Activated T-helper 17 cell treated with anti-CD3 and anti-CD28 coated beads, Interleukin-2, amount 50 U/mL, for 72 hours (primary cell): ENCODE data around the gene PDE4D. TPM values are rescaled to one million over a fixed set of nuclear protein-coding genes. Genes with fewer than 3 reads are reported as not detected.

ENCODE experiments used
- ATAC-seq: fragments of 150-1000 bp; cut with Tn5 transposase; replicated peaks from 2 replicates; pipeline ENCODE4 v1.10.0; 2021; ENCODE audit warnings: mild to moderate bottlenecking, moderate library complexity
- H3K27ac Mint-ChIP-seq: one replicate; pipeline ENCODE4 v1.8.0; 2022; ENCODE audit warnings: mixed read lengths
- H3K27me3 Mint-ChIP-seq: one replicate; pipeline ENCODE4 v1.8.0; 2022; ENCODE audit warnings: mixed read lengths
- H3K36me3 Mint-ChIP-seq: one replicate; pipeline ENCODE4 v1.8.0; 2022; ENCODE audit warnings: low read depth, mild to moderate bottlenecking, mixed read lengths
- H3K4me1 Mint-ChIP-seq: one replicate; pipeline ENCODE4 v1.8.0; 2022; ENCODE audit warnings: mixed read lengths
- H3K4me3 Mint-ChIP-seq: one replicate; pipeline ENCODE4 v1.8.0; 2022; ENCODE audit warnings: mild to moderate bottlenecking, mixed read lengths
- H3K9me3 Mint-ChIP-seq: one replicate; pipeline ENCODE4 v1.8.0; 2022; ENCODE audit warnings: mixed read lengths
- total RNA-seq, 2 donors: library from RNA; stranded (reverse); gene quantifications; one replicate each; pipeline ENCODE4 v1.2.3, GENCODE V29; 2022

PDE4D gene
- total RNA-seq, 2 donors from 2014 or later, result 68.9 to 125 TPM

DNA sequence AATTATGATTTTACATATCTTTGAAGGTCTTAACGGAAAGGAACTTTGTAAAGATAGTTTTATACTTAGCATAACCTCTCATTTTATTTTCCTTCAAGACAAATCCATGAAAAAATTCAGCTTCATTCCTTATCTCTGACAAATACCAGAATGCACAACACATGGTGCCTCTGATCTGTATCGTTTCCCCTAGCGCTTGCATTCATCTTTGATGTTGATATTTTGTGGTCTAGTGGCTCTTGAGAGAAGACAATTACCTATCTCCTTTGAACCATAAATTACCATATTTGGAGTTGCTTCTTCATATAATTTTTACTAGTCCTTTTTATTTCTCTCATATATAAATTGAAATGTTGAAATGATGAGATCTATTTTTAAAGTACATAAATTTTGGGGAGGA lies 551.3 kb downstream of the PDE4D start:
- no peak for ATAC-seq
- Mint-ChIP-seq H3K4me1 (no peaks in the 10 kb centered on the region), H3K27ac (no peak overlapping the region), H3K27me3 (peaks cover 24% of the 10 kb centered on the region), H3K9me3 (no peaks in the 10 kb centered on the region), H3K4me3 (no peak overlapping the region), H3K36me3 (no peaks in the 10 kb centered on the region)

DNA sequence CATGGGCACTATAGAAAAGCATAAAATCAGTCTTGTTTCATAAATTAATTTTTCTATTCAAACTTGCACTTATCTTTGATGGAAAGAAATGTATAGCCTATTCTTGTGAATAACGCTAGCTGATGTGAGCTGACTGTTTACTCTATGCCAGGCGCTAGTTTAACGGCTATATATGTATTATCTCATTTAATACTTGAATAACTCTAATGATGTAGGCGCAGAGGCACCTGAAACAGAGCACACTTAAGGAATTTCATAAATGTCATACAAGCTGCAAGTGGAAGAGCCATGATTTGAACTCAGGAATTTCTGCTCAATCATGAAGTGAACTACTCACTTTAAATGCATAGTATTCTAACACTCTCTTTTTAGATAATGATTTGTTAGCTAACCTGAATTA lies 551.8 kb downstream of the PDE4D start:
- H3K36me3 Mint-ChIP-seq, result no peaks in the 10 kb centered on the region
- H3K4me3 Mint-ChIP-seq, result no peak overlapping the region
- no peaks in the 10 kb centered on the region for H3K4me1 Mint-ChIP-seq
- no peak for ATAC-seq
- H3K27ac Mint-ChIP-seq, result no peak overlapping the region
- H3K27me3 Mint-ChIP-seq, result peaks cover 24% of the 10 kb centered on the region
- no peaks in the 10 kb centered on the region for H3K9me3 Mint-ChIP-seq

DNA sequence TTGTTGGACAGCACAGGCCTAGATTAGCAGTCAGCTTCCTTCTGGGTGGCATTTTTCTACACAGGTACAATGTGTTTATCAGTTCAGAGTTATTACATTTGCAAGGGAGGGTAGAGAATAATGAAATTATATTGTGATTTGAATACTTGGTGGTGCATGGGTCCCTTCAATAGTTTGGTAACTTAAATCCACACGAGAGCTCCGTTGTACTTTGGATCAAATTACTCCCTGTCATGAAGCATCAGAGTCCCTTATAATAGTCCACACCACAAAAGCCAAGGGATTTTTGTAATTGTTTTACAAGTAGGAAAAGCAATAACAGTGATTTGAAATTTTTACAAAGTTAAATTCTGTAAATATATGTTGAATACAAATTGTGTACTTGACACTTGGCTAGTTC lies 552.4 kb downstream of the PDE4D start:
- ATAC-seq, result no peak
- Mint-ChIP-seq H3K36me3 (no peaks in the 10 kb centered on the region), H3K27me3 (peaks cover 21% of the 10 kb centered on the region), H3K4me1 (no peaks in the 10 kb centered on the region), H3K4me3 (no peak overlapping the region), H3K27ac (no peak overlapping the region), H3K9me3 (no peaks in the 10 kb centered on the region)

DNA sequence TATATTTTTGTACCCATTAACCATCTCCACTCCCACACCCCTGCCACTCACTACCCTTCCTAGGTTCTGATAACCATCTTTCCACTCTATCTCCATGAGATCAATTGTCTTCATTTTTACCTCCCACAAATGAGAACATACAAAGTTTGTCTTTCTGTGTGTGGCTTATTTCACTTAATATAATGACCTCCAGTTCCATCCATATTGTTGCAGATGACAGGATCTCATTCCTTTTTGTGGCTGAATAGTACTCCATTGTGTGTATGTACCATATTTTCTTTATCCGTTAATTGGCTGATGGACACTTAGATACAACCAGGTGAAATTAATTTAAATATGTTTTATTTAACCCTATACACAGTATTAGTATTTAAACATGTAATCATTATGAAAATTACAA lies 552.9 kb downstream of the PDE4D start:
- no peaks in the 10 kb centered on the region for H3K4me1 Mint-ChIP-seq
- no peak overlapping the region for H3K4me3 Mint-ChIP-seq
- no peak for ATAC-seq
- no peaks in the 10 kb centered on the region for H3K36me3 Mint-ChIP-seq
- H3K27me3 Mint-ChIP-seq, result peaks cover 21% of the 10 kb centered on the region
- no peak overlapping the region for H3K27ac Mint-ChIP-seq
- no peaks in the 10 kb centered on the region for H3K9me3 Mint-ChIP-seq

DNA sequence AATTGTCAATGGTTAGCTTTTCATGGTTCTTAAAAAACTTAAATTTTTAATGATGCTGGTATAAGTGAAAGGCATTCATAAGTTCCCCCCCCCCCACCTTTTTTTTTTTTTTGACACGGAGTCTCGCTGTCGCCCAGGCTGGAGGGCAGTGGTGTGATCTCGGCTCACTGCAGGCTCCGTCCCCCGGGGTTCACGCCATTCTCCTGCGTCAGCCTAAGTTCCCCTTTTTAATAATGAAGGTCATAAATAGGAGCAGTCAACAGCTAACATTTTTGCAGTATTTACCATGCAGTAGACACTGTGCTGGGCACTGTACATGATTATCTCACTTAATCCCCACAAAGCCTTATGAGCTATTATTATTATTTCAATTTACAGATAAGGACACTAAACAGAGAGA lies 556.3 kb downstream of the PDE4D start:
- no peak for ATAC-seq
- no peaks in the 10 kb centered on the region for H3K4me1 Mint-ChIP-seq
- H3K27ac Mint-ChIP-seq, result no peak overlapping the region
- H3K4me3 Mint-ChIP-seq, result no peak overlapping the region
- H3K36me3 Mint-ChIP-seq, result no peaks in the 10 kb centered on the region
- H3K27me3 Mint-ChIP-seq, result peaks cover 12% of the 10 kb centered on the region
- no peaks in the 10 kb centered on the region for H3K9me3 Mint-ChIP-seq

DNA sequence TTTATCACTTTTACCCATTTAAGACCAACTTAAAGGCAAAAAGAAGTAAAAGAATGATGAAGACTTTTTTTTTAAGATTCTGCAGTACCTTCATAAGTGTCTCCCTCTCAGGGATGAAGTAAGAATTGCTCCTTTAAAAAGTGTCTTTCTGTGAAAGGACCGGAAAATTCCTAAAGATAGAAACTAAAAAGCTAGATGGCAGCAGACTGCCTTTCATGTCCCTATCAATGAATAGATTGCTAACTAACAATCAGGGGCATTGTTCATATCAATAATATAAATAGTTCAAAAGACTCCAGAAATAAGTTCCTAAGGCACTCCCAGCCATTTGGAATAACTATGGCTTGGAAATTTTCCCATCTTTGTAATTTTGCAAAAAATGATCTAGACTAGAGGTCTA lies 558.0 kb downstream of the PDE4D start:
- Mint-ChIP-seq H3K4me1 (no peaks in the 10 kb centered on the region), H3K4me3 (no peak overlapping the region), H3K27ac (no peak overlapping the region), H3K9me3 (no peaks in the 10 kb centered on the region), H3K27me3 (peaks cover 12% of the 10 kb centered on the region), H3K36me3 (no peaks in the 10 kb centered on the region)
- no peak for ATAC-seq

DNA sequence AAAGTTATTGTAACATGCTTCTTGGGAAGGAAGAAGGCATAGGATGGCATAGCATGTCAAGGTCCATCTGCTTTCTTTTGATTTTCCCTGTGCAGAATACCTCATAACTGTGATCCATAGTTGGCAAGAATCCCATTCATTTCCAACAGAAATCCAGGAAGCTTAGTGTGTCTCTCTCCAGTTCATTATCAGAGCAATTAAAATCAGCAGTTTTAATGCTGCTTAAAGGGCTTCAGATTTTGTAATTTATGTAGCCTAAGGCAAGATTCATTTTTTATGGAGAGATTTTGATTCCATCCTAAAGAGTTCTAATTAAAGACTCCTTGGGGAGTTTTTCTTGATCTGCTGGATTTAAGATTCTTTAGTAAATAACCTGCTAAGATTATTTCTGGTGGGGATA lies 560.1 kb downstream of the PDE4D start:
- no peak overlapping the region for H3K27ac Mint-ChIP-seq
- H3K9me3 Mint-ChIP-seq, result no peaks in the 10 kb centered on the region
- no peak overlapping the region for H3K4me3 Mint-ChIP-seq
- H3K27me3 Mint-ChIP-seq, result peaks cover 8% of the 10 kb centered on the region
- no peak for ATAC-seq
- H3K36me3 Mint-ChIP-seq, result no peaks in the 10 kb centered on the region
- no peaks in the 10 kb centered on the region for H3K4me1 Mint-ChIP-seq

DNA sequence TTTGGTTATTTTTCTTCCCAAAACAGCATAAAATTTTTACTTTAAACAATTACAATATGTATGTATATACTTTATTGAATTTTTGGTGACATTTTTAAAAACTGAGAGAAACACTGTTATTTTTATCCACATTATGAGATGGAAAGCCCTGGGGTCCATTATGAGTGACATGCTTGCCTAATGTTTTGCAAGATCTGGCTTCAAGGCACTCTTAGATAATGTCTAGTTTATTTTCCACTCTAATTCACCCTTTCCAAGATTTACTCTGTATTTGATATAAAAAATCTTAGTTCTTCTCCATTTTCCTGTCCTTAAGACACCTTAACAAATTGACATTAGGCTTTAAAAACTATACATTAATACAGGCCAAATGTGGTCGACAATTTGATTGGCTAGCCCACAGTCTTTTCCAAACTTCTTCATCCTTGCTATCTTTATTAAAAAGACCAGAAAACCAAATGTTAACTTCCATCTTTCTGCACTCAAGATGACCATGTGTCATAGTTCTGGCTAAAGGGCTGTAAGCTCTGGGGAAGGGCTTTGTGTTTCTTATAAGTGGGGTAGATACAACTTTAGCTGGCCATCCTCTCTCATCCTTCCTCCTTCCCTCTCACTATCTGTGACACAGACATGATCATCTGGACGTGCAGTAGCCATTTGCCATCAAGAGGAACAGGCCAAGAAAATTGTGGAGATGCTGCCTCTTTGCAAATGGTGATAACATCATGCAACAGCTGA lies 561.1 kb downstream of the PDE4D start:
- peaks cover 3% of the 10 kb centered on the region for H3K27me3 Mint-ChIP-seq
- ATAC-seq, result no peak
- no peak overlapping the region for H3K4me3 Mint-ChIP-seq

DNA sequence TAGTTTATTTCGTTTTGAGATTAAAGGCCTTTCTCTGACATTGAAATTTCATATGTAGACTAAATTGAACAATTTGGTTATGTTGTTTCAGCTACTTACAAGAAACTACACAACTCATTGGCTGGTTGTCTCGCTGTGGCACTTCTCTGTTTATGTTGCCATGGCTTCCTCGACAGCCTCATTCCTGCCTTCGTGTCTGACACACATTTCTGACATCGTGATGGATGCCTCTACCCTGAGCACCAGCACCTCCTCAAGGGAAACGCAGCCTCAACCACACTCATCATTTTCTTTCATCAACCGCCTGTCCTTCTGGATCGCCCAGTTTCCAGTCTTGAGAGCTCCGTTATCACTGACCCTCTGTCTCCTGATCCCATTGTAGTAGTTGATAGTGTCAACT lies 562.8 kb downstream of the PDE4D start:
- Mint-ChIP-seq H3K27ac (no peak overlapping the region), H3K4me3 (no peak overlapping the region), H3K9me3 (no peaks in the 10 kb centered on the region), H3K36me3 (no peaks in the 10 kb centered on the region), H3K27me3 (peaks cover 3% of the 10 kb centered on the region), H3K4me1 (no peaks in the 10 kb centered on the region)
- ATAC-seq, result no peak

More for the DNA sequence above, 561.1 kb downstream of the PDE4D start:
- no peaks in the 10 kb centered on the region for H3K9me3 Mint-ChIP-seq
- H3K36me3 Mint-ChIP-seq, result no peaks in the 10 kb centered on the region
- H3K4me1 Mint-ChIP-seq, result no peaks in the 10 kb centered on the region
- no peak overlapping the region for H3K27ac Mint-ChIP-seq

DNA sequence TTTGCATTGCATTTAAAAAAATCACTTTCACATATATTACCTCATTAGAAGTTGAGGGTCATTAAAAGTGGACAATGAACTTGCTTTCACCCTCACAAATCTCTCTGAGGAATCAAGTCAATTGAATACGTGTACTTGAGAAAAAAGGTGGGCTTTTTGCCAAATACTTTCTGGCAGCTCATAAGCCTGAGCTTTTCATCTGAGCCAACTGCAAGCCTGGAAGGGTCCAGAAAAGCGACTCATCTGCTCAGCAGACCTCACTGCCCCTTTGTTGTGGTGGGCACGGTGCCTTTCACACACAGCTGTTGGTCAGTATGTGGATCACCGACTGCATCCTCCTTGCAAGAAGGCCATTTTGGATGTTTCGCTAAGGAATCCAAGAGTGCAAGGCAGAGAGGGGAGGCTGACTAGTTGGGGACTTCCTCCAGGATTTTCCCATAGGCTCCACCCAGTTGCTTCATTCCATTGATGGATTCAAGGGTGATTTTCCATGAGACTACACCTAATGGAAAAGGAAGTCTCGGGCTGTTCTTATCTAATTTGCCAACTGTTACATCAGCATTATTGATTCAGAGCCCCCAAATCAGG lies 564.7 kb downstream of the PDE4D start:
- Mint-ChIP-seq H3K4me1 (no peaks in the 10 kb centered on the region), H3K9me3 (no peaks in the 10 kb centered on the region), H3K4me3 (no peak overlapping the region), H3K27me3 (peaks cover 3% of the 10 kb centered on the region), H3K36me3 (no peaks in the 10 kb centered on the region), H3K27ac (no peak overlapping the region)
- no peak for ATAC-seq

DNA sequence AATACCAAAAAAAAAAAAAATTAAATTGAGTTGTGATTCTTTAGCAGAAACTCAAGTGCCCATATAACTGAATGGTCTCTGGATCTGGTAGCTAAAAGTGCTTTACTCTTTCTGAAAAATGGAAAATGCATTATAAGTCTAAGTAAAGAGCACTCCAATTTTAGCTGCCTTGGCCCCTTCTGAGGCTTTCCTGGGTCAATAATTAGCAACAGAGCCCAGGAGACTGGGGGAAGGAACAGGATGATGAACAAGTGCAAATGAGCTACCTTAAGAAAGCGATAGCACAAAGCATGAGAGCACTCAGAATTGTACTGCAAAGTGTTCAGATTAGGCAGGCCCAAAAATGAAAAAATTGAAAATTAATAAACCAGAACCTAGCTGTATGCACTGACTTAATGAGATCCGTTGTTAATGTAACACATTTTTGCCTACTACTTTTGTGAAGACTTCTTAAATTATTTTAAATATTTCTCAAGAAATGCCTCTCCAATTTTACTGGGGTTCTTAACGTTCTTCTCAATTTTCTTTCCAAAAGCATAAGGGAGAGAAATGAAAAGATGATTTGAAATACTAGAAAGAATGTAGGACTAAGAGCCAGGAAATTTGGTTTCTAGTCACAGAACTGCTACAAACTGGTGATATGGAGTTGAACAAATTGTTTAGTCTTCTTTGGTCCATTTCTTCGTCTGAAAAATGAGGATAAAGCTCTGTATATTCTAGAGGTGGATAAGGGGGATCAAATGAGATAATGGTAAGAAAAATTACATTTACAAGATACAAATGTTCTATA lies 566.1 kb downstream of the PDE4D start:
- ATAC-seq, result no peak
- no peaks in the 10 kb centered on the region for H3K9me3 Mint-ChIP-seq
- no peaks in the 10 kb centered on the region for H3K36me3 Mint-ChIP-seq
- H3K27ac Mint-ChIP-seq, result no peak overlapping the region
- H3K4me1 Mint-ChIP-seq, result no peaks in the 10 kb centered on the region
- no peak overlapping the region for H3K4me3 Mint-ChIP-seq
- H3K27me3 Mint-ChIP-seq, result peaks cover 8% of the 10 kb centered on the region

DNA sequence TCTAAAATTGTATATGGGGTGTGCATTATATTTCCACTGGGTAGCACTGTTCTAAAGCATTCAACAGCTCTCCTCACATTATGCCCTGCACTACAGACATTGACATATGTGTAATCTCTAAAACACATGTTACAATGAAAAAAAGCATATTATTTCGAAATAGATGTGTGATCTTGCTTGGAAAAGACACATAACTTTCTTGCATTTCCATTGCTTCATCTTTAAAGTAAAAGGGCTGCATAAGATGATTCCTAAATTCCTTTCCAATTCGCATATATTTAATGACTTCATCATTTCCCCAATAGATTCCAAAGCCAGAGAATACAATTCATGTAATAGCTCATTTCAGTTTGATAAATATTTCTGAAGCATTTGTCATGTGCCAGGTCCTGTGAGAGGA lies 566.9 kb downstream of the PDE4D start:
- H3K4me3 Mint-ChIP-seq, result no peak overlapping the region
- ATAC-seq, result no peak
- peaks cover 8% of the 10 kb centered on the region for H3K27me3 Mint-ChIP-seq
- H3K9me3 Mint-ChIP-seq, result no peaks in the 10 kb centered on the region
- H3K4me1 Mint-ChIP-seq, result no peaks in the 10 kb centered on the region
- H3K36me3 Mint-ChIP-seq, result no peaks in the 10 kb centered on the region
- no peak overlapping the region for H3K27ac Mint-ChIP-seq

DNA sequence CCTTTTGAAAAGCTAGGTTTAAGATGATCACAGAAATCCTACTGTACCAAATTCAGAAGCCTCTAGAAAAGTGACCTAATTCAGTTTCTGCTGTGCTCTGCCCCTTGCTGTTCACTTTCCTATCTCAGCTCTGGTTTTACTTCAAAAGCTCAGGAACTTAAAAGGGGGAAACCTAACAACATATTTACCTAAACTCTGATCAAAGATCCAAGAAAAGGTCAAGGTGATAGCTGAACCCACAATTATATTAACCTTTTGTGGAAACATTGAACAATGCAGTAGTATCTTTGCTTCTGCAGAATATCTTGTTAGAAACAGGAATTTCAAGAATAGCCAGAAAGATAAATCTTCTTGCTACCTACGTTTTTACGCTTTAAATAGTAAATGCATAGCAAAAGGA lies 568.5 kb downstream of the PDE4D start:
- Mint-ChIP-seq H3K27ac (no peak overlapping the region), H3K27me3 (peaks cover 6% of the 10 kb centered on the region), H3K4me3 (no peak overlapping the region), H3K36me3 (no peaks in the 10 kb centered on the region), H3K4me1 (no peaks in the 10 kb centered on the region), H3K9me3 (no peaks in the 10 kb centered on the region)
- ATAC-seq, result no peak

DNA sequence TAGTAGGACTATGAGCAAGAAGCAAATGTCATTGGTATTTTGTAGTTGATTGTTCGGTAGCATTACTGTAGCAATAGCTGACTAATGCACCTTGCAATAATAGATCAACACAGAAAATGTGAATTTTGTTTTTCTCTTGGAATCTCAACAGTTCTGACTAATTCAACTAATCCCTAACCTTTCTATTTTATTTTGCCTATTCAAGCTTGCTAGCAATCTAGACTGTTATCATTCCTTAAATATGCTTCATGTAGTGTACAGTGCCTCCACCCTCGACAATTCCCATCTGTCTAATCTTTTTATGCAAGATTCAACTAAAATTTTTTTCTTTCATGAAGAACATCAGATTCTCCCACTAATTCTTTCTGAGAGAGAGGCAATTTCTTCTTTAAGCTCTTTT lies 570.6 kb downstream of the PDE4D start:
- peaks cover 6% of the 10 kb centered on the region for H3K27me3 Mint-ChIP-seq
- no peaks in the 10 kb centered on the region for H3K9me3 Mint-ChIP-seq
- H3K36me3 Mint-ChIP-seq, result no peaks in the 10 kb centered on the region
- ATAC-seq, result no peak
- H3K27ac Mint-ChIP-seq, result no peak overlapping the region
- H3K4me1 Mint-ChIP-seq, result no peaks in the 10 kb centered on the region
- no peak overlapping the region for H3K4me3 Mint-ChIP-seq

DNA sequence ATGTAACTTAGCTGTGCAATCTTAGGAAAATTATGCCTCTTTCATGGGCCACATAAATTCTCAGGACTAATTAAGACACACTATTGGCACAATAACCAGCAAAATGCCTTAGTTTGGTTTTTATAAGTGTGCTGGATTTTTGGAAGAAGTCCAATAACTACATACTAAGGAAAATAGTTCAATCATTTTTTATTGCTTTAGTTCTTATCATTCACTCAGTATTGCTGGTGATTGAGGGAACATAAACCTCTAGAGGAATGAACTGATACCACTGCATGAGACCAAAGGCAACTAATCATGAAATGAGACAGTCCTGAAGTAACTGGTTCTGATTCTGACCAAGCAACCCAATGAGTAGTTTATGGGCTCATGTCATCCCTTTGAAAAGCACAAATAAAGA lies 571.5 kb downstream of the PDE4D start:
- H3K9me3 Mint-ChIP-seq, result no peaks in the 10 kb centered on the region
- H3K27me3 Mint-ChIP-seq, result peaks cover 6% of the 10 kb centered on the region
- no peak overlapping the region for H3K27ac Mint-ChIP-seq
- ATAC-seq, result no peak
- H3K36me3 Mint-ChIP-seq, result no peaks in the 10 kb centered on the region
- no peak overlapping the region for H3K4me3 Mint-ChIP-seq
- H3K4me1 Mint-ChIP-seq, result no peaks in the 10 kb centered on the region
